NCI-H748 (cell line): ENCODE results near the gene SAMD1.
"Not testable (repeated sequence)": the region's sequence is repeated elsewhere in the genome, so short reads cannot be mapped to it uniquely, and the experiment has no call there.

ENCODE experiments used
- DNase-seq: peaks from one replicate; lab custom pipeline; 2025; ENCODE audit not compliant: unreplicated experiment; lab: John Stamatoyannopoulos, UW

The SAMD1 gene

GRCh38 chr19:14061751-14062557 is 28.6 kb downstream of the SAMD1 start, which contains the start of gene PALM3:
Gene PALM3 (minus strand): TSS chr19:14062076. CDS start chr19:14061980, 96 bp downstream.
- DNase-seq = no peak

- no peak for DNase-seq
Observed at GRCh38 chr19:14061081-14061749, 29.3 kb downstream of the SAMD1 start.

GRCh38 chr19:14059652-14060155 is 30.8 kb downstream of the SAMD1 start:
- no peak for DNase-seq

- DNase-seq = peak; percentile 12
Observed at GRCh38 chr19:14059093-14059480, 31.5 kb downstream of the SAMD1 start.

GRCh38 chr19:14058182-14059092 is 32.1 kb downstream of the SAMD1 start:
- DNase-seq = no peak

GRCh38 chr19:14056741-14057356 is 33.7 kb downstream of the SAMD1 start:
- DNase-seq = no peak

- no peak for DNase-seq
Observed at GRCh38 chr19:14056069-14056666, 34.4 kb downstream of the SAMD1 start.

GRCh38 chr19:14055396-14055795 is 35.2 kb downstream of the SAMD1 start:
- DNase-seq = no peak

- DNase-seq = no peak
Observed at GRCh38 chr19:14054721-14055120, 35.8 kb downstream of the SAMD1 start.

- no peak for DNase-seq
Observed at GRCh38 chr19:14054099-14054498, 36.5 kb downstream of the SAMD1 start.

- no peak for DNase-seq
Observed at GRCh38 chr19:14053500-14053899, 37.1 kb downstream of the SAMD1 start.

GRCh38 chr19:14053032-14053431 is 37.5 kb downstream of the SAMD1 start:
- no peak for DNase-seq

- no peak for DNase-seq
Observed at GRCh38 chr19:14052470-14052869, 38.1 kb downstream of the SAMD1 start.

- DNase-seq = no peak
Observed at GRCh38 chr19:14051980-14052379, 38.6 kb downstream of the SAMD1 start.

GRCh38 chr19:14050961-14051360 is 39.6 kb downstream of the SAMD1 start:
- not testable (repeated sequence) for DNase-seq

GRCh38 chr19:14050512-14050911 is 40.0 kb downstream of the SAMD1 start:
- DNase-seq = no peak

GRCh38 chr19:14048443-14049153 is 42.0 kb downstream of the SAMD1 start:
- peak; percentile 36 for DNase-seq

- not testable (repeated sequence) for DNase-seq
Observed at GRCh38 chr19:14047866-14048265, 42.7 kb downstream of the SAMD1 start.
